ENCODE measurements around the gene TWF1. TPM values are rescaled to one million over a fixed set of nuclear protein-coding genes. Genes with fewer than 3 reads are reported as not detected.

Gene TWF1
- 111 and 146 TPM in 2 replicates for total RNA-seq

DNA sequence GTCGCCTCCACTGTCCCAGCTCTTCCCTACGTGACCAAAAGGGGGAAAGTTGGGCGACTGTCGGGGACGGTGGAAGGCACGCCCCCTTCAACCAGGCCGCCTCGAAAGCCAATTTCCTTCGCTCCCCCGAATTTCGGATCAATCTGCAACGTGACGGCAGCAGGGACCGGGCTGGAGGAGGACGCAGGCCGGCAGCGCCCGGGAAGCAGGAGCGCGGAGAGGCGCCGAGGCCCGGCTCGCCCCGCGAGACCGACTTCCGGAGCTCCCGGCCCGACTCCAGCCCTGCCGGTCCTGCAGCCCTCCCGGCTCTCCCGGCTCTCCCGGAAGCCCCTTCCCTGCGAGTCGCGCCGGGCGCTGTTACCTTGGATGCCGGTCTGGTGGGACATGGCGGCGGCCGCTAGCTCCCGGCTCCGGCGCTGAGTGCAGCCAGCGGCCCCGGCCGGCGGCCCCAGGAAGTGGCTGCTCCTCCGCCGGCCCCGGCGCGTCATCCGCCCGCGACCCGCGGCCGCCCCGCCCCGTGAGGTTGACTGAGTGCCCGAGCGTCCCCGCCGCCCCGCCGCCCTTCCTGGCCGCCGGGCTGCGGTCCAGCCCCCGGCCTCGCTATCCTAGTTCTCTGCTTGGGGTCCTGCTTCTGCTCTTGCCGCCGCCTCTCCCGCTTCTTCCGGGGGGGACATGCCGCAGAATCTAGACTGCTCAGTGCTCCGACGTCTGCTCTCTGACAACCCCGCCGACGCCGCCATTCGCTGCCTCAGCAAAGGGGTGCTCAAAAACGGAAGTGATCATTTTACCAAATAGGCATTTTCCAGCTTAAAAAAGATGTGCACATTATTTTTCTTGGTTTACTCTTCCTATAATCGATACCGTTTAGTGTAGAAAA is at the start of gene TWF1:
Gene TWF1, minus strand, starts transcription at position 458 of the 877 bp plus-strand sequence. Its CDS starts 72 bp downstream, at position 386.

DNA sequence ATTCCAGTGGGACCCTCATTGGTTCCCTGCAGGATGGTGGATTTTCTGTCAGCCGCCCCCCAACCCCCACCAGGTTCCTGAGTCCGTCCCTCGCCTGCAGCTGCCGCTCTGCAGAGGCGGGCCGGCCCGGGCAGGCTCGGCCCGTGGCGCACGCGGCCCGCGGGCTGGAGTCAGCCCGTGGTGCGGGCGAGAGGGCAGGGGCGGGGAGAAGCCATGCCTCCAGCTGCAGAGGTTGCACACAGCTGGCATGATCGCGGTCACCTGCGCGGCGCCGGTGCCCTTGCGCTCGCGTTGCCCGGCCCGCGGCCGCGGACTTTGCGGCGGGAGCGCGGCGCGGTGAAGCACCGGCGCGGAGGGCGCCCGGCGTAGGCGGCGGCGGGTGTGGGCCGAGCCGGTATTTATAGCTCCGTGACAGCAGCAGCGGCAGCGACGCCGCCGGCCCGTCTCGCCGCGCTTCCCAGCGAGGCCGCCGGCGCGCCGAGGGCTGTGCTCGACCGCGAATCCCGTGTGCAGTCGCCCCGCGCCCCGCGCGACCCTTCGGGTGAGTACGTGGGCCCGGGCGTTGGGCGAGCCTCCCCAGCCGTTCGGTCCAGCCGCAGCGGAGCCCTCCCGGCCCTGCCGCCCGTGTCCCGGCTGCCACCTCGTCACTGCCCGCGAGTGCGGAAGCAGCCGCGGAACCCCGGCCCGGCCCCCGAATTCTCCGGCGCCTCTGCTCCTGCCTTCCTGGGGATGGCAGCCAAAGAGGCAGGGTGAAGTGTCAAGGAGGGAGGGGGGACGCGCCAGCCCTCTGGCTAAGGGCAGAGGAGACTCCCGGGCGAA is 29.7 kb upstream of the TWF1 start, which contains the start of gene TMEM117:
Gene TMEM117, plus strand, starts transcription at position 426 of the 819 bp plus-strand sequence.

DNA sequence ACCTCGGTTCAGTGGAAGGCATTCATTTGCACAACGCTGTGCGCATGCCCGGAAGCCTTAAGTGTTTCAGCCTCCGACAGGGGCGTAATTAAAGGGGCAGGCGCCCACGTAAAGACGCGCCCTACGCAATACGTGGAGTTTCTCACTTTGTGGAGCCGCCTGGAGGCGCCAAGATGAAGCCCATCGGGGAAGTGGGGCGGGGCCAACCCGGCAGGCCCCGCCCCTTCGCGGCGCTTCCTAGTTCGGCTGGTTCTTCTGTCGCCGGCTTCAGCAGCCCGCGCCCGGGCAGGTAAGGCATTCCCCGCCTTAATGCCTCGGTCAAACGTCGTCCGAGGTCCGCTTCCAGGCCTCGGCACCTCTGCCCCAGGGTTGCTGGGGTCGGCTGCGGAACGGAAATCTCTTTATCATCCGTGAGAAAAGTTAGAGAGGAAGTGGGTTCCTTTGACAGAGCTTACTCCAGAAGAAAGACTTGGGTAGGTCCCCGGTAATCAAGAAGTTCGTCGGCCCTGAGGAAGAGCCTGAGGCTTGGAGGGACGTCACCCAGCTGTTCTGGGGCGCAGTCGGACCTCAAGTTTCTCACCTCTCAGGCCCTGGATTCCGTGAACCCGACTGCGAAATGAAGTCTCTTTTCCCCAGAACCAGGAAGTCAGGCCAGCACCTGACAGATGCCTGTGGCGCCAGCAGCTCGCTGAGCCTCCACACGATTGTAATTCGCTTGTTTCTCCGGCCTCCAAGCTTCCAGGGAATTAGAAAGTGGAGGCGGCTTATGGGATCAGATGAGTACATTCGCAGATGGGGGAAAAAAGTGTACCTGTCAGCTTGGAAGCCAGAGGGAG is 47.2 kb downstream of the TWF1 start, which contains the start of the genes IRAK4 and PUS7L:
Gene IRAK4, plus strand, starts transcription at position 224 of the 836 bp plus-strand sequence. CDS start 9,161 bp downstream, outside the sequence.
Gene PUS7L, minus strand, starts transcription at position 63 of the 836 bp plus-strand sequence. CDS start 3,545 bp downstream, outside the sequence.

Other genes with a start within 250 kb of the TWF1 start
- gene PUS7L, start 47.5 kb downstream of the TWF1 start, total RNA-seq = 9.7 and 14.3 TPM in 2 replicates
- 14.9 and 21.5 TPM in 2 replicates for gene IRAK4, start 47.4 kb downstream of the TWF1 start, total RNA-seq
- 3.0 and 7.2 TPM in 2 replicates for gene TMEM117, start 29.8 kb upstream of the TWF1 start, total RNA-seq

All from bronchus fibroblast of lung (primary cell).